ENCODE results near the gene DUSP12. TPM values are rescaled to one million over a fixed set of nuclear protein-coding genes. Genes with fewer than 3 reads are reported as not detected.

The DUSP12 gene
- total and polyA plus RNA-seq, 9 of the 15 experiments (the other 6 are each of a cell fraction or from before 2014, with no cell fraction given): 10.4 to 81.4 (median 43.6) TPM

DNA sequence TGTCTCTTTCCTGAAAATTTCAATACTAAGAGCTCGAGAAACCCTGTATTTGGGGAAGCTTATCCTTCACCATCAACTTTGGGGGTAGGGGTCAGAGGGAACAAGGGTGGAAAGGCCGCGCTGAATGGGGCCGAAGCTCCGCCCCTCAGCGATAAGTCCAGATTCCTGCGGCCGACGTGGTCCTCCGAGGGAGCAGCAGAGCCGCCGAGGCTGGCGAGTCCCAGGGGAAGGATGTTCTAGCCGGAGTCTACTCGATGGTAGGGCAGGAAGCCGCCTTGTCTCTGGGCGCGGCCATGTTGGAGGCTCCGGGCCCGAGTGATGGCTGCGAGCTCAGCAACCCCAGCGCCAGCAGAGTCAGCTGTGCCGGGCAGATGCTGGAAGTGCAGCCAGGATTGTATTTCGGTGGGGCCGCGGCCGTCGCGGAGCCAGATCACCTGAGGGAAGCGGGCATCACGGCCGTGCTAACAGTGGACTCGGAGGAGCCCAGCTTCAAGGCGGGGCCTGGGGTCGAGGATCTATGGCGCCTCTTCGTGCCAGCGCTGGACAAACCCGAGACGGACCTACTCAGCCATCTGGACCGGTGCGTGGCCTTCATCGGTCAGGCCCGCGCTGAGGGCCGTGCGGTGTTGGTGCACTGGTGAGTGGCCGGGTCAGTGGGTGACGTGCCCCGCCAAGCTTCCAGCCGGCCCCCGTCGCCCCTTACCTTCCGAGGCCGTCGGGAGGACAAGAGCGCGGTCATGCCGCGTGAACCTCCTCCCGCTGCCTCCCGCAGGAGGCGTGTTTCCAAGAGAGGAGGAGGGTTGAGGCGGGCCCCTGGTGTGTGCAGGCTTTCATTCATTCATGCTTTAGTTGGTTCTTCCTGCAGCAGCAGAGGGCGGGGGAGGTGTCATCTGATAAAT, at the start of gene DUSP12 (continued):
- TF ChIP-seq, protein P1, sequence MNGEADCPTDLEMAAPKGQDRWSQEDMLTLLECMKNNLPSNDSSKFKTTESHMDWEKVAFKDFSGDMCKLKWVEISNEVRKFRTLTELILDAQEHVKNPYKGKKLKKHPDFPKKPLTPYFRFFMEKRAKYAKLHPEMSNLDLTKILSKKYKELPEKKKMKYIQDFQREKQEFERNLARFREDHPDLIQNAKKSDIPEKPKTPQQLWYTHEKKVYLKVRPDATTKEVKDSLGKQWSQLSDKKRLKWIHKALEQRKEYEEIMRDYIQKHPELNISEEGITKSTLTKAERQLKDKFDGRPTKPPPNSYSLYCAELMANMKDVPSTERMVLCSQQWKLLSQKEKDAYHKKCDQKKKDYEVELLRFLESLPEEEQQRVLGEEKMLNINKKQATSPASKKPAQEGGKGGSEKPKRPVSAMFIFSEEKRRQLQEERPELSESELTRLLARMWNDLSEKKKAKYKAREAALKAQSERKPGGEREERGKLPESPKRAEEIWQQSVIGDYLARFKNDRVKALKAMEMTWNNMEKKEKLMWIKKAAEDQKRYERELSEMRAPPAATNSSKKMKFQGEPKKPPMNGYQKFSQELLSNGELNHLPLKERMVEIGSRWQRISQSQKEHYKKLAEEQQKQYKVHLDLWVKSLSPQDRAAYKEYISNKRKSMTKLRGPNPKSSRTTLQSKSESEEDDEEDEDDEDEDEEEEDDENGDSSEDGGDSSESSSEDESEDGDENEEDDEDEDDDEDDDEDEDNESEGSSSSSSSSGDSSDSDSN (IDR thresholded peaks at IDR 0.05; ENCODE audit: borderline replicate concordance in 1 of 2, low read depth in 2 of 2, low read length in 2 of 2): peak in 1 of 2 experiments; percentile 73; a peak in 2 of 4 replicates
- TF ChIP-seq ZNF347 (CRISPR knock-in tag; IDR thresholded peaks at IDR 0.05; ENCODE audit: low read depth): no peak
- no peak for TF ChIP-seq BHLHE40 (IDR thresholded peaks at IDR 0.05; ENCODE audit: low read length)
- peak; percentile 82 for TF ChIP-seq GABPB1 (CRISPR knock-in tag; IDR thresholded peaks at IDR 0.05)
- TF ChIP-seq RBM39 (optimal IDR thresholded peaks at IDR 0.05; ENCODE audit: low read depth, low read length): no peak
- TF ChIP-seq, protein P2, sequence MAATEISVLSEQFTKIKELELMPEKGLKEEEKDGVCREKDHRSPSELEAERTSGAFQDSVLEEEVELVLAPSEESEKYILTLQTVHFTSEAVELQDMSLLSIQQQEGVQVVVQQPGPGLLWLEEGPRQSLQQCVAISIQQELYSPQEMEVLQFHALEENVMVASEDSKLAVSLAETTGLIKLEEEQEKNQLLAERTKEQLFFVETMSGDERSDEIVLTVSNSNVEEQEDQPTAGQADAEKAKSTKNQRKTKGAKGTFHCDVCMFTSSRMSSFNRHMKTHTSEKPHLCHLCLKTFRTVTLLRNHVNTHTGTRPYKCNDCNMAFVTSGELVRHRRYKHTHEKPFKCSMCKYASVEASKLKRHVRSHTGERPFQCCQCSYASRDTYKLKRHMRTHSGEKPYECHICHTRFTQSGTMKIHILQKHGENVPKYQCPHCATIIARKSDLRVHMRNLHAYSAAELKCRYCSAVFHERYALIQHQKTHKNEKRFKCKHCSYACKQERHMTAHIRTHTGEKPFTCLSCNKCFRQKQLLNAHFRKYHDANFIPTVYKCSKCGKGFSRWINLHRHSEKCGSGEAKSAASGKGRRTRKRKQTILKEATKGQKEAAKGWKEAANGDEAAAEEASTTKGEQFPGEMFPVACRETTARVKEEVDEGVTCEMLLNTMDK (IDR thresholded peaks at IDR 0.05; ENCODE audit: borderline replicate concordance, insufficient read depth, low read depth, low read length, poor library complexity, severe bottlenecking): peak; percentile 74
- TF ChIP-seq SMARCE1 (IDR thresholded peaks at IDR 0.05): no peak
- no peak for TF ChIP-seq ZNF444 (CRISPR knock-in tag; IDR thresholded peaks at IDR 0.05)
- TF ChIP-seq MYC (IDR thresholded peaks at IDR 0.05; ENCODE audit: low read depth, low read length): peak; percentile 94
- TF ChIP-seq MYC (CRISPR knock-in tag; IDR thresholded peaks at IDR 0.05; ENCODE audit: borderline replicate concordance, low read depth): peak; percentile 89; the same call in 1 of the 2 replicates
- no peak for TF ChIP-seq GATAD2A (IDR thresholded peaks at IDR 0.05)
- TF ChIP-seq PHF21A (IDR thresholded peaks at IDR 0.05; ENCODE audit: borderline replicate concordance, low read depth): peak; percentile 49; the same call in 1 of the 2 replicates
- no peak for TF ChIP-seq ZNF354B (CRISPR knock-in tag; IDR thresholded peaks at IDR 0.05)
- TF ChIP-seq PHTF2 (CRISPR knock-in tag; IDR thresholded peaks at IDR 0.05): no peak
- no peak for TF ChIP-seq ZC3H4 (CRISPR knock-in tag; IDR thresholded peaks at IDR 0.05; ENCODE audit: borderline replicate concordance)
- TF ChIP-seq, protein P3, sequence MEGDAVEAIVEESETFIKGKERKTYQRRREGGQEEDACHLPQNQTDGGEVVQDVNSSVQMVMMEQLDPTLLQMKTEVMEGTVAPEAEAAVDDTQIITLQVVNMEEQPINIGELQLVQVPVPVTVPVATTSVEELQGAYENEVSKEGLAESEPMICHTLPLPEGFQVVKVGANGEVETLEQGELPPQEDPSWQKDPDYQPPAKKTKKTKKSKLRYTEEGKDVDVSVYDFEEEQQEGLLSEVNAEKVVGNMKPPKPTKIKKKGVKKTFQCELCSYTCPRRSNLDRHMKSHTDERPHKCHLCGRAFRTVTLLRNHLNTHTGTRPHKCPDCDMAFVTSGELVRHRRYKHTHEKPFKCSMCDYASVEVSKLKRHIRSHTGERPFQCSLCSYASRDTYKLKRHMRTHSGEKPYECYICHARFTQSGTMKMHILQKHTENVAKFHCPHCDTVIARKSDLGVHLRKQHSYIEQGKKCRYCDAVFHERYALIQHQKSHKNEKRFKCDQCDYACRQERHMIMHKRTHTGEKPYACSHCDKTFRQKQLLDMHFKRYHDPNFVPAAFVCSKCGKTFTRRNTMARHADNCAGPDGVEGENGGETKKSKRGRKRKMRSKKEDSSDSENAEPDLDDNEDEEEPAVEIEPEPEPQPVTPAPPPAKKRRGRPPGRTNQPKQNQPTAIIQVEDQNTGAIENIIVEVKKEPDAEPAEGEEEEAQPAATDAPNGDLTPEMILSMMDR (IDR thresholded peaks at IDR 0.05 in 2 of 3, conservative IDR thresholded peaks at IDR 0.05 in 1 of 3; ENCODE audit: insufficient read depth in 2 of 3, low read depth in 1 of 3, low read length in 3 of 3): peak; percentile 30 to 43 (median 38); a peak in 4 of 6 replicates
- TF ChIP-seq STAT5A (IDR thresholded peaks at IDR 0.05; ENCODE audit: borderline replicate concordance, low read length): peak; percentile 8; the same call in 1 of the 2 replicates
- no peak for TF ChIP-seq NCOA4 (IDR thresholded peaks at IDR 0.05; ENCODE audit: partially characterized antibody)
- TF ChIP-seq CBFA2T2 (conservative IDR thresholded peaks at IDR 0.05): no peak
- peak; percentile 78 to 83 for TF ChIP-seq MAZ (CRISPR knock-in tag; conservative IDR thresholded peaks at IDR 0.05 in 1 of 2, IDR thresholded peaks at IDR 0.05 in 1 of 2)
- no peak for TF ChIP-seq KDM1A (IDR thresholded peaks at IDR 0.05)
